ENCODE data around the gene PELI3. TPM values are rescaled to one million over a fixed set of nuclear protein-coding genes. Genes with fewer than 3 reads are reported as not detected.

PELI3 gene
- total RNA-seq, 4 donors from 2014 or later: 20.5 to 43.9 (median 29.9) TPM

DNA sequence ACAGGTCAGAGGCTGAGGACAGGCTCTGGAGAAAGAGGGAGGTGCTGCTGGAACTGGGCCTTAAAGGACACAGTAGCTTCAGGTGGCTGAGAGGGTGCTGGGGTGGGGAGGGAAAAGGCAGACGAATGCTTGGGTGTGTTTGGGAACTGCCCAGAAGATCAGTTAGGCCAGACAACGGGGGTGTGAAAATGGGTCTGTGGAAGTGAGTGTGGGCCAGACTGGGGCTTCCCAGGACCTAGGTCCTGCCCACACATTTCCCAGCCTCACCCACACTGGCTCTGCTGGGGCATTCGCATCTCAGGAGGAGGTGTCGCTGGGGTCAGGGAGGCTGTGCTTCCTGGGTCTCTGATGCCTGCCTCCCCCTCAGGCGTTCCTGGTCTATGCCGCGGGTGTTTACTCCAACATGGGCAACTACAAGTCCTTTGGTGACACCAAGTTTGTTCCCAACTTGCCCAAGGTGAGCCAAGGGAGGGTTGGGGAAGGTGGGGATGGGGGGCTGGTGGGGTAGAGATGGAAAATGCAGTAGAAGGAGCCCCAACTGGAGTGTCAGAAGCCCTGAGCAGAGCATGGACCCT, 18.2 kb downstream of the PELI3 start:
- Histone ChIP-seq H3K27me3 (no peaks in the 10 kb centered on the region), H3K4me3 (no peak overlapping the region), H3K27ac (no peak overlapping the region), H3K36me3 (peaks cover 0 to 74% of the 10 kb centered on the region in 2 donors), H3K9me3 (no peaks in the 10 kb centered on the region), H3K4me1 (peaks cover 0 to 10% (median 3%) of the 10 kb centered on the region in 3 donors)
- no peak for ATAC-seq
- TF ChIP-seq, protein P1, sequence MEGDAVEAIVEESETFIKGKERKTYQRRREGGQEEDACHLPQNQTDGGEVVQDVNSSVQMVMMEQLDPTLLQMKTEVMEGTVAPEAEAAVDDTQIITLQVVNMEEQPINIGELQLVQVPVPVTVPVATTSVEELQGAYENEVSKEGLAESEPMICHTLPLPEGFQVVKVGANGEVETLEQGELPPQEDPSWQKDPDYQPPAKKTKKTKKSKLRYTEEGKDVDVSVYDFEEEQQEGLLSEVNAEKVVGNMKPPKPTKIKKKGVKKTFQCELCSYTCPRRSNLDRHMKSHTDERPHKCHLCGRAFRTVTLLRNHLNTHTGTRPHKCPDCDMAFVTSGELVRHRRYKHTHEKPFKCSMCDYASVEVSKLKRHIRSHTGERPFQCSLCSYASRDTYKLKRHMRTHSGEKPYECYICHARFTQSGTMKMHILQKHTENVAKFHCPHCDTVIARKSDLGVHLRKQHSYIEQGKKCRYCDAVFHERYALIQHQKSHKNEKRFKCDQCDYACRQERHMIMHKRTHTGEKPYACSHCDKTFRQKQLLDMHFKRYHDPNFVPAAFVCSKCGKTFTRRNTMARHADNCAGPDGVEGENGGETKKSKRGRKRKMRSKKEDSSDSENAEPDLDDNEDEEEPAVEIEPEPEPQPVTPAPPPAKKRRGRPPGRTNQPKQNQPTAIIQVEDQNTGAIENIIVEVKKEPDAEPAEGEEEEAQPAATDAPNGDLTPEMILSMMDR (IDR thresholded peaks at IDR 0.05): no peak
- no peak for TF ChIP-seq POLR2A (IDR thresholded peaks at IDR 0.05)
- no peak for TF ChIP-seq POLR2AphosphoS5 (IDR thresholded peaks at IDR 0.05)
- TF ChIP-seq EP300 (IDR thresholded peaks at IDR 0.05): no peak
- WGBS, 2 donors (ENCODE audit: low coverage in 1 of 2): 49 to 92% methylated on average over 2 of the region's 7 CpGs

DNA sequence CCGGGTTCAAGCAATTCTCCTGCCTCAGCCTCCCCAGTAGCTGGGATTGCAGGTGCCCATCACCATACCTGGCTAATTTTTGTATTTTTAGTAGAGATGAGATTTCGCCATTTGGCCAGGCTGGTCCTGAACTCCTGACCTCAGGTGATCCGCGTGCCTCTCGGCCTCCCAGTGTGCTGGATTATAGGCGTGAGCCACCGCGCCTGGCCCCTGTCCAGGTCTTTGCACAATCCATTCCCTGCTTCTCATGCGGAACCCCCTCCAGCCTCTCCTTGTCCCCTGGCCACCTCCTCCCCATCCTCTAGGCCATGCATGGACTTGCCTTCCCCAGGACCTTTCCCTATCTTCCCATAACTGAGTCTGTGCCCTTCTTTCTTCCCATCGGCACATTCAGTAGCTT, 22.3 kb downstream of the PELI3 start:
- ATAC-seq: no peak
- H3K36me3 ChIP-seq: peaks cover 0 to 92% of the 10 kb centered on the region in 2 donors
- H3K9me3 ChIP-seq: no peaks in the 10 kb centered on the region
- no peak for TF ChIP-seq POLR2A (IDR thresholded peaks at IDR 0.05)
- TF ChIP-seq, protein P1 (IDR thresholded peaks at IDR 0.05): no peak
- no peak for TF ChIP-seq EP300 (IDR thresholded peaks at IDR 0.05)
- no peak for TF ChIP-seq POLR2AphosphoS5 (IDR thresholded peaks at IDR 0.05)
- no peaks in the 10 kb centered on the region for H3K4me1 ChIP-seq
- no peak overlapping the region for H3K4me3 ChIP-seq
- no peaks in the 10 kb centered on the region for H3K27me3 ChIP-seq
- H3K27ac ChIP-seq: no peak overlapping the region
- WGBS, 2 donors (ENCODE audit: low coverage in 1 of 2): 90 to 93% methylated on average over 9 of the region's 10 CpGs

DNA sequence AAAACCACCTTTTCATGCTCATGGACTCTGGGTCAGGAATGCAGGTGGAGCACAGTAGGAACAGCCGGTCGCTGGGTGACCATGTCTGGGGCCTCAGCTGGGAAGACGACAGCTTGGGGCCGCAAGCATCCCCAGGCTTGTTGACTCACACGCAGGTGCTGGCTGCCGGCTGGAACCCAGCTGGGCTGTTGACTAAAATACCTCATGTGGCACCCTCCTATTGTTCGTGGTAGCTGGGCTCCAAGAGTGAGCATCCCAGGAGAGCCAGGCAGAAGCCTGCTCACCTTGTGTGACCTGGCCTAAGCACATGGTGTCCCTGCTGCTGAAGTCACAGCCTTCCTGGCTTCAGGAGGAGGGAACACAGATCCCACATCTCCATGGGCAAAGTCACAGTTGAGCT, 22.9 kb downstream of the PELI3 start:
- Histone ChIP-seq H3K9me3 (no peaks in the 10 kb centered on the region), H3K27me3 (no peaks in the 10 kb centered on the region), H3K36me3 (peaks cover 0 to 92% of the 10 kb centered on the region in 2 donors), H3K4me1 (no peaks in the 10 kb centered on the region), H3K4me3 (no peak overlapping the region), H3K27ac (no peak overlapping the region)
- TF ChIP-seq POLR2AphosphoS5 (IDR thresholded peaks at IDR 0.05) (no peak), EP300 (IDR thresholded peaks at IDR 0.05) (no peak), POLR2A (IDR thresholded peaks at IDR 0.05) (no peak)
- TF ChIP-seq, protein P1 (IDR thresholded peaks at IDR 0.05): no peak
- no peak for ATAC-seq
- no CpG with 5 or more reads among the region's 7 CpGs for WGBS, 2 donors (ENCODE audit: low coverage in 1 of 2)

DNA sequence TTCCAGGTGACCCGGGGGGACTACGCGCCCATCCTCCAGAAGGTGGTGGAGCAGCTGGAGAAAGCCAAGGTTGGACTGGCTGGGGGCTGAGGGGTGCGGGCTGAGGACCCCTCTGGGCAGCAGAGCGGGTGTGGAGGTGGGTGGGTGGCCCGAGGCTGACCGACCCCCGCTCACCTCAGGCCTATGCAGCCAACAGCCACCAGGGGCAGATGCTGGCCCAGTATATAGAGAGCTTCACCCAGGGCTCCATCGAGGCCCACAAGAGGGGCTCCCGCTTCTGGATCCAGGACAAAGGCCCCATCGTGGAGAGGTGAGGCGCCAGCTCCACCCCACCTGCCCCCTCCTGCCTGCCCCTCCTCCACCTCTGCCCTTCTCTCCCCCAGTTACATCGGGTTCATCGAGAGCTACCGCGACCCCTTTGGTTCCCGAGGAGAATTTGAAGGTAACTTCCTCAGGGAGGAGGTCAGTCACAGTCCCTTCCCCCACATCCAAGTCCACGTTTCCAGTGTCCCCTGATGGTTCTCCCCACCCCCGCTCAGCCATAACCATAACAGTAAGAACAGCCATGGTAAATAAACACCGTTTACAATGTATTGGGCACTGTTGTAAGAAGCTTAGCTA, 24.7 kb downstream of the PELI3 start:
- 29 to 56% methylated on average over 3 to 5 of the region's 20 CpGs for WGBS, 2 donors (ENCODE audit: low coverage in 1 of 2)
- H3K9me3 ChIP-seq: no peaks in the 10 kb centered on the region
- peaks cover 0 to 92% of the 10 kb centered on the region in 2 donors for H3K36me3 ChIP-seq
- no peak overlapping the region for H3K4me3 ChIP-seq
- H3K4me1 ChIP-seq: no peaks in the 10 kb centered on the region
- TF ChIP-seq POLR2AphosphoS5 (IDR thresholded peaks at IDR 0.05): no peak
- TF ChIP-seq POLR2A (IDR thresholded peaks at IDR 0.05): no peak
- TF ChIP-seq, protein P1 (IDR thresholded peaks at IDR 0.05): no peak
- no peak for TF ChIP-seq EP300 (IDR thresholded peaks at IDR 0.05)
- H3K27me3 ChIP-seq: no peaks in the 10 kb centered on the region
- no peak for ATAC-seq
- H3K27ac ChIP-seq: no peak overlapping the region
